NCI-H774 (cell line): Measurements from ENCODE around the gene CNRIP1.

Source experiments
- DNase-seq: peaks from one replicate; lab custom pipeline; 2025; lab: John Stamatoyannopoulos, UW

The CNRIP1 gene

GRCh38 chr2:68292108-68292710, 27.5 kb downstream of the CNRIP1 start:
- no peak for DNase-seq

GRCh38 chr2:68291314-68291713, 28.4 kb downstream of the CNRIP1 start:
- no peak for DNase-seq

- DNase-seq: no peak
Measured at GRCh38 chr2:68290901-68291300, 28.8 kb downstream of the CNRIP1 start.

DNA sequence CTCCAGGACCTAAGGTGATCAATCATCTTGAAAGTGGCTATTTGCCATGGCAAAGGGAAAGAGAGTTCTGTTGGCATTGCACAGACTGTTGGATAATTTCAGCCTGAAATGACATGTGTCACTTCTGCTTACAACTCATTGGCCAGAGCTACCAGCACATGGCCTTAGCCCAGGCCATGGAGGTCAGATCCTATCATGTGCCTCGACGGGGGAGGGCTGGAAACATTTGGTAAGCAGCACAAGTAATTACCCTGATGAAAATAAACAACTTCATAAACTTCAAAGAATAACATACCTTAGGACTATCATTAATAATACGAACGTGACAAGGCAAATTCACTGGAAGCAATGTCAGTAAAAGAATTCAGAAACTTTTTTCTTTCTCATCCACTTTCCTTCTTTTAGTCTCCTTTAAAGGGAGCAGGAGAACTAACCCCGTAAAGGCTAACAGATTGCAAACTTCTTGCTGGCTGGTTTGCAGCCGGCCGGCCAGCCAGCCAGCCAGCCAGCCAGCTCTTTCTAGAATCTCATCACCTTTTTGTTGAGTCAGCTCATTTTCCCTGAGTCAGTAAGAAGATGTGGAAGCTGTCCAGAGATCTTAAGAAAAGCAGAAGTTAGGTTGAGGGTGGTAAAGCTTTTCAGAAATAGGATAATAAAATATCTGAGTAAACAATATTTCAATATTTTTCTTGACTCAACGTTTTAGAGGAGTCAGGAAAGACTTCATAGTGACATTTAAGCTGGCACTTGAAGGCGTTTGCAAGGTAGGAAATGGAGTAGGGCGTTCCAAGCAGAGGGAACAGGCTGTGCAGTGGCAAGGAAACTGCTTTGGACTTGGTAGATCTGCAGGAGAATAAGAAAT, 31.9 kb downstream of the CNRIP1 start:
- DNase-seq: no peak

GRCh38 chr2:68284896-68285295, 34.9 kb downstream of the CNRIP1 start:
- DNase-seq: no peak

GRCh38 chr2:68283419-68283812, 36.3 kb downstream of the CNRIP1 start:
- no peak for DNase-seq

DNA sequence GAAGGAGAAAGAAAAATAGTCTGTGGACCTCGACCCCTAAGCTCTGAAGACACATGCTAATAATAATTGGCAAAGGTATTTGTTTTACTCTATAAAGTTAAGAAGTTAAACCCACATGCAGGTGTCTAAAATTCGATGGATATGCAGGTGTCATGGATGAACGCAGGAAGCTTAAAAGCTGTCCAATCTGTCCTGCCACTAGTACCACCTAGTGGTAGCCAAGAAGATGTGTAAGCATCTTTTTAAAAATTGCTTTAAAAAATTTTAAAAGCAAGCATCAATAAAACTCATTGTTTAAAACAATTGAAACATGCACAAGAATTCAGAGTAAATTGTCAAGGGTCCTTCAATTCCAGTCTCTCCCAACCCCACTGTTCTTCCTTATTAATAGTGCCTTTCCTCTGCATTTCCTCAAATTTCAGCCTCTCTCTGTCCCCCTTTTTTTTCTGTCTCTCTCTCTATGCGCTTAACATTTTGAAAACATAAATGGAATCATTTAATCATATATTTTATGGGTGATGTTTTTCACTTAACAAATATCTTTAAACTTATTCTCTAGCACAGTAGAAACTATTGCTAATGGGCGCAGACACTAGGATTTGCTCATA, 36.8 kb downstream of the CNRIP1 start:
- DNase-seq: peak; percentile 16

- DNase-seq: no peak
Measured at GRCh38 chr2:68280796-68281195, 39.0 kb downstream of the CNRIP1 start.

- DNase-seq: no peak
Measured at GRCh38 chr2:68280348-68280747, 39.4 kb downstream of the CNRIP1 start.

DNA sequence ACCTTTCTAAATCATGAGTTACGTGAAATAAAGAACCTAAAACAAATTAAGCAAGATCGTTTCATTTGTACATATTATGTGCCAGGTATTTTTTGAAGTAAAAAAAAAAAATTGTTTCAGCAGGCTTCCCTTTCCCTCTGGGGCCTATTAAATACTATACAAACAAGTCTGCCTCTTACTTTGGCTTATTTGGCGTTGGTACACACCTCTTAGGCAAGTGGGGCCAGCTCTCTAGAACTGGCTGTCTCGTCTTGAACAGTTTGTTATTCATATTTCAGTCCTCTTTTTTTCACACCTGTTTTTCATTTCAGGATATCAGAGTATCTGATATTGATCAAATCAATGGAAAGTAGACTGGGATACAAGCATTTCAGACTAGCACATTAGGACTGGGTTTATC, 40.1 kb downstream of the CNRIP1 start:
- peak; percentile 43 for DNase-seq

DNA sequence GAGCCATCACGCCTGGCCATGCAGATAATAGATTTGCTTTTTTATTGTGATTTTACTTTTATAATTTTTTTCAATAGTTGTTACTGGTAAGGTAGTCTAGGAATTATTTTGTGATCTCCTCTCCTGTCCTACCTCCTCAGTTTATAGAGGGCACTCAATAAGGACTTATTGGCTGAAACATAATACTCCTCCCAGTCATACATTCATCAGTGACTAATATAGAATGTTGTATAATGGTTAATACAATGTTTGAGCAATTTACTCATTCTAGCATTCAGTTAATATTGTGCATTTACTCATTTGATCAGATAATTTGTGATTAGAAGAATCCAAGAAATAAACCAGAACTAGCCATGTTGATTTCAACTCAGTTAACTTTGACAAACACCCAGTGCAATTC, 41.6 kb downstream of the CNRIP1 start:
- no peak for DNase-seq

DNA sequence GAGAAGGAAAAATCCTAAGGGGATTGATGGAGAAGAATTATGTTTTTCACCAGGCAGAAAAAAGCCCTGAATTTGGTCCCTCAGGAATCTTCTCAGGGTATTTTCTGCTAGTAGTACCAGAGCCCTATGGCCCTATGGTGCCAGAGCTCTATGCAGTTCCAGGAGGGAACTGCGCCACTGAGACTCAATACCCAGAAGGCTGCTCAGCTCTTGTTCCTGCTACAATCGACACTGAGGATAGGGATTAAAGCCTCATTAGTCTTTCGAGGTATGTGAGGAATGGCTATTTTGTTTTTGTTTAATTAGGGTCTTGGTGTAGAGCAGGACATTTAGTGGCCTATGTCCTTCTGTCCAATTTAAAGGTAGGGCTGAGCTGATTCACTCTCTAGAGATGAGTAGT, 45.7 kb downstream of the CNRIP1 start:
- no peak for DNase-seq

DNA sequence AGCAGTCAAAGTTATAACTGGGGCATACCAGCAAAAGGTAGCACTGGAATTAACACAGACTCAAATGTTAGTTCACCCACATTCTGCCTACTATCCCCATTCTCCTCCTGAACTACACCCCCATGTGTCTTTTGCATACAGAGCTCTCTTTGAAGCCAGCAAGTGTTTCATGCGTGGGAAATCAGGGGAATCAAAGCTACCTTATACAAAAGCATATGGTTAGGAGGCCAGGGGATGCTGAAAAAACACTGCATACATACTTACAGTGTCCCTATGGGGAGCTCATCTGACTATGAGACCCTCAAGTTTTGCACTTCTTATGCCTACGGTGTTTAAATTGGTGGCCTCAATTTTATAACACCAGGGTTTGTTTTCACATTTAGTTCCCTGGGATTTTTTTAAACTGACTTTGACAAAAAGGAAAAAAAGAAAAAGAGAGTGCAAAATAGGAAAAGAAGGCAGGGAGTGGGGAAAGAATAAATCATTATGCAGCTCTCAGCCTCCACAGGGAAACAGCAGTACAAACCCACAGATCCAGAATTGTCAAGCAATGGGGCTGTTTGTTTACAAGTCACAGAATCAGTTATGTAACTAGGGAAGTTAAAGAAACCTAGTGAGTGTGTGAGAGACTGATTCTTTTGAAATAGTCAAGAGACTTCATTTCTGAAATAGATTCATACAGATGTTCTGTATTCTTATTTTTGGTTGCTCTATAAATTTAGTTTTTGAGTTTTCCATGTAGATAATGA, 47.3 kb downstream of the CNRIP1 start:
- no peak for DNase-seq

DNA sequence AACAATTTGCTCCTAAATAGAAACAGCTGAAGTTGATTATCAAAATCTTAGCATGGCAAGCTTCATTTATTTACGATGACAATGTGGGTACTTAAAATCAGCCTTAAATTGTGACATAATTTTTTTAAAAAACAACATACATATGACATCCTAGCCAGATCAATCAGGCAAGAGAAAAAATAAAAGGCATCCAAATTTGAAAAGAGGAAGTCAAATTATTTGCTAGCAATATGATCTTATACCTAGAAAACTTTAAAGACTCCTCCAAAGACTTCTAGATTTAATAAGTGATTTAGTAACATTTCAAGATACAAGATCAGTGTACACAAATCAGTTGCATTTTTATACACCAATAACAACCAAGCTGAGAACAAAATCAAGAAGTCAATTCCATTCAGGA, 53.1 kb downstream of the CNRIP1 start:
- no peak for DNase-seq

- DNase-seq: peak; percentile 4
Measured at GRCh38 chr2:68263632-68264031, 56.1 kb downstream of the CNRIP1 start.

DNA sequence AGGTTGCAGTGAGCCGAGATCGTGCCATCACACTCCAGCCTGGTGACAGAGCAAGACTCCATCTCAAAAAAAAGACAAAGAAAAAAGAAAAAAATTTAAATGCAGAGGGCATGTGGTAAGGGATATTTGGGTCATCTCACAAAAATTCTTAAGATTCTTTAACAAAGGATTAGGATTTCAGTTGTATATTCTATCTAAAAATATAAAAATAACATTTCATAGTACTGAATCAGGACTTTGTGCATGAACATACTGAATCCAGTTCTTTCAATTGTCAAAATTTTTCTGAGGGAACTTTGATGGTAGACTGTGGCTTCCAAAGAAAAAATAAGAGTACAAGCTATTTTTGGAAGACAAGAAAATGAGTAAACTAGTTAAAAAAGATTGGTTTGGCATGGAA, 60.9 kb downstream of the CNRIP1 start:
- no peak for DNase-seq

GRCh38 chr2:68256093-68256450, 63.7 kb downstream of the CNRIP1 start:
- DNase-seq: no peak

- no peak for DNase-seq
Measured at GRCh38 chr2:68253219-68254068, 66.3 kb downstream of the CNRIP1 start.

DNA sequence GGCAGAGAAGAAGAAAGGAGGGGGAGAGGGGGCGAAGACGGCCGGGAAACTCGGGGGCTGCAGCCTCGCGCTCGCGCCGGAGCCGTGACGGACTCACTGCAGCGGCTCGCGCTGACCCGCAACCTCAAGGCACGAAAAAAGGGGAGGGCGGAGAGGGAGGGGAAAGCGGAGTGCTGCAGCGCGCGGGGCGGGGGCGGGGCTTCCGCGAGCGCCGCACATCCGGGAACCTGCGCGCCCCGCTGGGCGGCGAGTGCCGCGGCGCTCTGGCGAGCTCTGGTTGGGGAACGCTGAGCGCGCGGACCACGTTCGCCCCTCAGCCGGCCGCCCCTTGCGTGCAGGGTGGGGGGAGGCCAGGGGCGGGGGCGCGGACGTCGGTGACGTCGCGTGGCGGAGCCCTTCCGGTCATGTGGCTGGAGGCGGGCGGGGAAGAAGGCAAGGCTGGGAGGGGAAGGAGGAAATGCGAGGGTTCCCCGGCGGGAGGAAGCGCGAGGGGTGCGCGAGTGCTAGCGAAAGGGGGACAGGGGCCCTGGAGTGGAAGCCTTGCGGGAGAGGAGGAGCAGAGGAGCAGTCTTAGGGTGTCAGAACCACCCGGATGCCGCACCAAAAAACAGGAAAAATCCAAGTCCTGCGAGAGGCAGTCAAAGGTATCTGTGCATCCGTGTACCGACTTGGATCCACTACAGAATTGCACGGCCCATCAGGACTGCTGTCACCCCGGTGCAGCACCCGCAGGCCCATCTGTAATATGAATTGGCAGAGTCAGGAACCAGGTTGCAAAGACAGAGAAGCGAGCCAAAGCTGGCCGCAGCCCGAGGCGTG, 67.1 kb downstream of the CNRIP1 start, which contains the start of gene PPP3R1:
Gene PPP3R1 (minus strand): TSS at position 133 of the 819 bp plus-strand sequence. CDS start 405 bp downstream, outside the sequence.
- peak; percentile 96 for DNase-seq

DNA sequence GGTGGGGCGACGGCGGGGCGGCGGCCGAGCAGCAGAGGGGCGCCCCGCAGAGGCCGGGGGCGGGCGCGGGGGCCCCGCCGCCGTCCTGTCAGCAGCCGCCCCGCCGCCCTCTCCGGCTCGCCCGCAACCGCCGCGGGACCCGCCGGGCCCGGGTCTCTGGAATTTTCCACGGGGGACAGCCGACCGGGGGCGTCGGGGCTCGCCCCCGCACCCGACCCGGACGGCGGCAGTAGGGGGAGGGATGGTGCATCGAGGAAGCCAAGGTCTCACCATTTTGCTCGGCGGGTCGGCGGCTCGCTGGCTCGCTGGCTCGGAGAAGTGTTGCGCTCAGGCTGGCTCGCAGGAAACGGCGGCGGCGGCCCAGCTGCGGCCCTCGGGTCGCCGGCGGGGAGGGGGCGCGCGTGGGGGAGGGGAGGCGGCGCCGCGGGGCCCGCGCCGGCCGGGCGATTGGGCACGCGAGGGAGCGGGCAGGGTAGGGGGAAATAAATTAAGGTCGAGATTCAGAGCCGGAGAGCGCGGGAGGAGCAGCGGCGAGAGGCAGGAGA, 67.8 kb downstream of the CNRIP1 start:
- peak; percentile 33 for DNase-seq
